ENCODE measurements around the gene ZNF280B. TPM values are rescaled to one million over a fixed set of nuclear protein-coding genes. Genes with fewer than 3 reads are reported as not detected.
"Not testable (repeated sequence)": the region's sequence is repeated elsewhere in the genome, so short reads cannot be mapped to it uniquely, and the experiment has no call there.

ZNF280B gene
- total RNA-seq, 1 donor from 2014 or later: 4.0 TPM

DNA sequence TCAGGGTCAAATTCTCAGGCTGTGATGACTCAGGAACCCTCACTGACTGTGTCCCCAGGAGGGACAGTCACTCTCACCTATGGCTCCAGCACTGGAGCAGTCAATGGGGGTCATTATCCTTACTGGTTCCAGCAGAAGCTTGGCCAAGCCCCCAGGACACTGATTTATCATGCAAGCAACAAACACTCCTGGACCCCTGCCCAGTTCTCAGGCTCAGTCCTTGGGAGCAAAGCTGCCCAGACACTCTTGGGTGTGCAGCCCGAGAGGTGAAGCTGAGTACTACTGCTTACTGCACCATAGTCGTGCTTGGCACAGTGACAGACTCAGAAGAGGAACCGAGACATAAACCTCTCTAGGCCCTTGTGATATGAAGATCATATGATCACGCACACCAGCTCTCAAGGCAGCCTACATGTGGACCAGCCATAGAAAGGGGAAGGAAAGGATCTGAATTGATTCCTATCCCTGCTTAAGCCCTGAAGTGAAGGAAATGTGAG, 58.2 kb downstream of the ZNF280B start:
- Mint-ChIP-seq H3K4me1 (ENCODE audit: low read depth, unreplicated experiment) (no peaks in the 10 kb centered on the region), H3K36me3 (ENCODE audit: low read depth, unreplicated experiment) (no peaks in the 10 kb centered on the region), H3K27ac (ENCODE audit: unreplicated experiment) (no peak overlapping the region), H3K27me3 (ENCODE audit: low read depth, unreplicated experiment) (peaks cover 87% of the 10 kb centered on the region), H3K9me3 (ENCODE audit: unreplicated experiment) (peaks cover 13% of the 10 kb centered on the region), H3K4me3 (ENCODE audit: unreplicated experiment) (no peak overlapping the region)
- no peak for DNase-seq (ENCODE audit: low read depth)
- Histone ChIP-seq H3K4me1 (ENCODE audit: insufficient read depth, low read length) (no peaks in the 10 kb centered on the region), H2AFZ (ENCODE audit: low read depth, low read length) (no peak overlapping the region), H4K20me1 (ENCODE audit: insufficient read depth, low read length) (no peaks in the 10 kb centered on the region), H3K79me2 (ENCODE audit: insufficient read depth, low read length) (no peaks in the 10 kb centered on the region), H3K9ac (ENCODE audit: low read length) (no peak overlapping the region), H3K4me2 (ENCODE audit: low read length) (no peak overlapping the region), H3K4me3 (ENCODE audit: insufficient read depth, low read depth, low read length) (no peak overlapping the region), H3K27me3 (ENCODE audit: insufficient read depth, low read length) (no peaks in the 10 kb centered on the region), H3K9me3 (ENCODE audit: insufficient read depth, low read depth, low read length) (peaks cover 8% of the 10 kb centered on the region), H3K27ac (ENCODE audit: low read depth, low read length) (no peak overlapping the region), H3K36me3 (ENCODE audit: insufficient read depth, low read length) (no peaks in the 10 kb centered on the region)
- TF ChIP-seq, protein P1, sequence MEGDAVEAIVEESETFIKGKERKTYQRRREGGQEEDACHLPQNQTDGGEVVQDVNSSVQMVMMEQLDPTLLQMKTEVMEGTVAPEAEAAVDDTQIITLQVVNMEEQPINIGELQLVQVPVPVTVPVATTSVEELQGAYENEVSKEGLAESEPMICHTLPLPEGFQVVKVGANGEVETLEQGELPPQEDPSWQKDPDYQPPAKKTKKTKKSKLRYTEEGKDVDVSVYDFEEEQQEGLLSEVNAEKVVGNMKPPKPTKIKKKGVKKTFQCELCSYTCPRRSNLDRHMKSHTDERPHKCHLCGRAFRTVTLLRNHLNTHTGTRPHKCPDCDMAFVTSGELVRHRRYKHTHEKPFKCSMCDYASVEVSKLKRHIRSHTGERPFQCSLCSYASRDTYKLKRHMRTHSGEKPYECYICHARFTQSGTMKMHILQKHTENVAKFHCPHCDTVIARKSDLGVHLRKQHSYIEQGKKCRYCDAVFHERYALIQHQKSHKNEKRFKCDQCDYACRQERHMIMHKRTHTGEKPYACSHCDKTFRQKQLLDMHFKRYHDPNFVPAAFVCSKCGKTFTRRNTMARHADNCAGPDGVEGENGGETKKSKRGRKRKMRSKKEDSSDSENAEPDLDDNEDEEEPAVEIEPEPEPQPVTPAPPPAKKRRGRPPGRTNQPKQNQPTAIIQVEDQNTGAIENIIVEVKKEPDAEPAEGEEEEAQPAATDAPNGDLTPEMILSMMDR (IDR thresholded peaks at IDR 0.05; ENCODE audit: insufficient read depth, low read depth, low read length): no peak
- no peak for TF ChIP-seq EZH2 (IDR thresholded peaks at IDR 0.05; ENCODE audit: insufficient read depth, low read length)
- FAIRE-seq: no peak

DNA sequence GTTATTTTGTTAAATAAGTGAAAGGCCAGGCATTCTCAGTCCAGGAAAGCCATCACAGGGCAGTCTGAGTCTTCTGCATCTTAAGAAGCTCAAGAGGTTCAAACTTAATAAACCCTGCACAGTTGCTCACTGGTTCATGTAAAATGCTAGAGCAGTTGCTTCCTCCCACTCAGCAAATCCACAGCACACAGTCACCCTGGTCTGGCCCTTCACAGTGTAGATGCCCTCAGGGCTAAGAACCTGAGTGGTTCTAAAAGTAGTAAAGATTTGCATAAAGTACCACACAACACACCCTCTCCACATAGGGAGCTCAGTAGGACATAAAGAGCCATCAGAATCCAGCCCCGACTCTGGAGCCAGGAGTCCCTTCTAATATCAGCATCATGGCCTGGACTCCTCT, 58.7 kb downstream of the ZNF280B start:
- no peaks in the 10 kb centered on the region for H3K4me1 Mint-ChIP-seq (ENCODE audit: low read depth, unreplicated experiment)
- H3K27me3 Mint-ChIP-seq (ENCODE audit: low read depth, unreplicated experiment): peaks cover 86% of the 10 kb centered on the region
- no peaks in the 10 kb centered on the region for H3K27me3 ChIP-seq (ENCODE audit: insufficient read depth, low read length)

DNA sequence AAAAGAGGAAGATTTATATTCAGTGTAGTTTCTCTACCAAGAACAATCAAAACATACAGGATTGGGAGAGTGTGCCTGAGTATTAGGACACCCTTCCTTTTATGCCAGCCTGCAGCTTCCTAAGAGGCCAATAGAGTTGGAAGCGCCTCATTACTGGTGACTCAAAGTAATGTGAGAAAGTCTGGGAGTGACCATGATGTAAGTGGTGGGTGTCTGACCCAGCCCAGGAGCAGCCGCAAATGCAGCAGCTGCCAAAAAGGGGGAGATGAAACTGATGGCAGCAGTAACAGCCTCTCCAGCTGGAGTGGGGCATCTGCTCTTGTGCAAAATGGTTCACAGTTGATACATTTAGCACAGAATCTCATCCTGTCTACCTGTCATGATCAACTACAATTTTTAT, 62.0 kb downstream of the ZNF280B start:
- H3K79me2 ChIP-seq (ENCODE audit: insufficient read depth, low read length): no peaks in the 10 kb centered on the region
- H3K36me3 ChIP-seq (ENCODE audit: insufficient read depth, low read length): no peaks in the 10 kb centered on the region
- DNase-seq (ENCODE audit: low read depth): peak; percentile 6
- H3K4me2 ChIP-seq (ENCODE audit: low read length): no peak overlapping the region
- Mint-ChIP-seq H3K4me3 (ENCODE audit: unreplicated experiment) (no peak overlapping the region), H3K27me3 (ENCODE audit: low read depth, unreplicated experiment) (peaks cover 62% of the 10 kb centered on the region), H3K36me3 (ENCODE audit: low read depth, unreplicated experiment) (no peaks in the 10 kb centered on the region), H3K9me3 (ENCODE audit: unreplicated experiment) (peaks cover 2% of the 10 kb centered on the region), H3K4me1 (ENCODE audit: low read depth, unreplicated experiment) (no peaks in the 10 kb centered on the region), H3K27ac (ENCODE audit: unreplicated experiment) (no peak overlapping the region)
- no peak overlapping the region for H3K27ac ChIP-seq (ENCODE audit: low read depth, low read length)
- H3K4me1 ChIP-seq (ENCODE audit: insufficient read depth, low read length): no peaks in the 10 kb centered on the region
- TF ChIP-seq EZH2 (IDR thresholded peaks at IDR 0.05; ENCODE audit: insufficient read depth, low read length): no peak
- TF ChIP-seq, protein P1 (IDR thresholded peaks at IDR 0.05; ENCODE audit: insufficient read depth, low read depth, low read length): no peak
- H3K27me3 ChIP-seq (ENCODE audit: insufficient read depth, low read length): no peaks in the 10 kb centered on the region
- no peak overlapping the region for H3K4me3 ChIP-seq (ENCODE audit: insufficient read depth, low read depth, low read length)
- no peak for FAIRE-seq
- no peak overlapping the region for H3K9ac ChIP-seq (ENCODE audit: low read length)
- H2AFZ ChIP-seq (ENCODE audit: low read depth, low read length): no peak overlapping the region
- no peaks in the 10 kb centered on the region for H4K20me1 ChIP-seq (ENCODE audit: insufficient read depth, low read length)
- no peaks in the 10 kb centered on the region for H3K9me3 ChIP-seq (ENCODE audit: insufficient read depth, low read depth, low read length)

More for the DNA sequence above, 58.7 kb downstream of the ZNF280B start:
- Mint-ChIP-seq H3K27ac (ENCODE audit: unreplicated experiment) (no peak overlapping the region), H3K4me3 (ENCODE audit: unreplicated experiment) (no peak overlapping the region), H3K9me3 (ENCODE audit: unreplicated experiment) (peaks cover 13% of the 10 kb centered on the region), H3K36me3 (ENCODE audit: low read depth, unreplicated experiment) (no peaks in the 10 kb centered on the region)
- peaks cover 8% of the 10 kb centered on the region for H3K9me3 ChIP-seq (ENCODE audit: insufficient read depth, low read depth, low read length)
- no peaks in the 10 kb centered on the region for H4K20me1 ChIP-seq (ENCODE audit: insufficient read depth, low read length)
- H3K9ac ChIP-seq (ENCODE audit: low read length): no peak overlapping the region
- TF ChIP-seq, protein P1 (IDR thresholded peaks at IDR 0.05; ENCODE audit: insufficient read depth, low read depth, low read length): no peak
- TF ChIP-seq EZH2 (IDR thresholded peaks at IDR 0.05; ENCODE audit: insufficient read depth, low read length): no peak
- no peak overlapping the region for H2AFZ ChIP-seq (ENCODE audit: low read depth, low read length)
- H3K4me2 ChIP-seq (ENCODE audit: low read length): no peak overlapping the region
- H3K36me3 ChIP-seq (ENCODE audit: insufficient read depth, low read length): no peaks in the 10 kb centered on the region
- H3K4me1 ChIP-seq (ENCODE audit: insufficient read depth, low read length): no peaks in the 10 kb centered on the region
- FAIRE-seq (no peak), DNase-seq (ENCODE audit: low read depth) (no peak)
- no peak overlapping the region for H3K27ac ChIP-seq (ENCODE audit: low read depth, low read length)
- H3K4me3 ChIP-seq (ENCODE audit: insufficient read depth, low read depth, low read length): no peak overlapping the region
- H3K79me2 ChIP-seq (ENCODE audit: insufficient read depth, low read length): no peaks in the 10 kb centered on the region

DNA sequence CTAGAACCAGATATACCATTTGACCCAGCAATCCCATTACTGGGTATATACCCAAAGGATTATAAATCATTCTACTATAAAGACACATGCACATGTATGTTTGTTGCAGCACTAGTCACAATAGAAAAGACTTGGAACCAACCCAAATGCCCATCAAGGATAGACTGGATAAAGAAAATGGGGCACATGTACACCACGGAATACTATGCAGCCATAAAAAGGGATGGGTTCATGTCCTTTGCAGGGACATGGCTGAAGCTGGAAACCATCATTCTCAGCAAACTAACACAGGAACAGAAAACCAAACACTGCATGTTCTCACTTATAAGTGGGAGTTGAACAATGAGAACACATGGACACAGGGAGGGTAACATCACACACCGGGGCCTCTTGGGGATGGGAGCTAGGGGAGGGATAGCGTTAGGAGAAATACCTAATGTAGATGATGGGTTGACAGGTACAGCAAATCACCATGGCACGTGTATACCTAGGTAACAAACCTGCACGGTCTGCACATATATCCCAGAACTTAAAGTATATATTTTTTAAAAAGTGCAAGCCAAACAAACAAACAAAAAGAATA, 64.4 kb downstream of the ZNF280B start:
- not testable (repeated sequence) for H3K36me3 ChIP-seq (ENCODE audit: insufficient read depth, low read length); FAIRE-seq; H3K27ac ChIP-seq (ENCODE audit: low read depth, low read length); H3K36me3 Mint-ChIP-seq (ENCODE audit: low read depth, unreplicated experiment); H4K20me1 ChIP-seq (ENCODE audit: insufficient read depth, low read length); H3K4me3 ChIP-seq (ENCODE audit: insufficient read depth, low read depth, low read length); H3K9me3 ChIP-seq (ENCODE audit: insufficient read depth, low read depth, low read length); H3K4me2 ChIP-seq (ENCODE audit: low read length); H3K9ac ChIP-seq (ENCODE audit: low read length); DNase-seq (ENCODE audit: low read depth); H3K27ac Mint-ChIP-seq (ENCODE audit: unreplicated experiment); H3K27me3 ChIP-seq (ENCODE audit: insufficient read depth, low read length); H2AFZ ChIP-seq (ENCODE audit: low read depth, low read length); H3K4me1 ChIP-seq (ENCODE audit: insufficient read depth, low read length); H3K4me3 Mint-ChIP-seq (ENCODE audit: unreplicated experiment); H3K4me1 Mint-ChIP-seq (ENCODE audit: low read depth, unreplicated experiment); H3K79me2 ChIP-seq (ENCODE audit: insufficient read depth, low read length)
- H3K9me3 Mint-ChIP-seq (ENCODE audit: unreplicated experiment): peaks cover 15% of the 10 kb centered on the region
- peaks cover 68% of the 10 kb centered on the region for H3K27me3 Mint-ChIP-seq (ENCODE audit: low read depth, unreplicated experiment)

Measured in astrocyte (in vitro differentiated cells and primary cell).